K562 (cell line): ENCODE measurements around the gene ZNF829. TPM values are rescaled to one million over a fixed set of nuclear protein-coding genes. Genes with fewer than 3 reads are reported as not detected.

Source experiments
- ATAC-seq: fragments of 200-7000 bp; cut with Tn5 transposase; 3 replicates; pipeline ENCODE4 v1.9.1; 2020; ENCODE audit warnings: moderate library complexity
- BruUV-seq: library from RNA; stranded (reverse); fragments of 400-500 nt; replicated peaks from 2 replicates; lab custom pipeline; 2021; lab: Mats Ljungman, UMichigan
- CTCF ChIA-PET: fragments of 300-600 bp; formaldehyde crosslinking; extraction: SDS; loops from one replicate; lab custom pipeline; 2021; ENCODE audit warnings: low intra/inter-chr PET ratio; lab: Yijun Ruan, JAX
- POLR2A ChIA-PET: fragments of 300-600, 350-650 bp; sonication (Branson Sonifier 250); formaldehyde crosslinking; extraction: SDS; loops from one replicate; lab custom pipeline; 2021; ENCODE audit warnings: antibody characterized with exemption, inconsistent platforms; lab: Yijun Ruan, JAX
- DNase-seq, 4 experiments: peaks; one replicate each; pipeline versions ENCODE4 v3.0.0 to v3.0.0-alpha.2; 2011 to 2018; ENCODE audit warnings: low spot score in 3 of 4, mixed read lengths in 3 of 4; ENCODE audit errors: extremely low read depth in 1 of 4
- FAIRE-seq: peaks from 2 replicates; lab custom pipeline; 2011; peaks lifted over from hg19 to GRCh38; lab: Jason Lieb, UNC
- H2AFZ ChIP-seq: 2 replicates; pipeline ENCODE4 v1.6.0; 2011; ENCODE audit warnings: low read depth, low read length, control low read depth, inconsistent platforms
- H3K27ac ChIP-seq: fragments of 200-600 bp; 3 replicates; pipeline ENCODE4 v1.8.0; 2011; ENCODE audit warnings: low read depth, mild to moderate bottlenecking, control low read depth, inconsistent platforms, low read length, moderate library complexity, mixed read lengths; ENCODE audit errors: extremely low read depth
- H3K27me3 ChIP-seq, 2 experiments: fragments of 300-600 bp in 1 of 2; 2 replicates in 1 of 2; 3 replicates in 1 of 2; pipeline versions ENCODE4 v1.6.0 to v1.8.0; 2011; ENCODE audit warnings: inconsistent platforms in 2 of 2, low read length in 2 of 2, mild to moderate bottlenecking in 1 of 2, mixed read lengths in 1 of 2, moderate library complexity in 1 of 2; ENCODE audit not compliant: control insufficient read depth in 2 of 2, insufficient read depth in 2 of 2
- H3K36me3 ChIP-seq: fragments of 300-600 bp; 3 replicates; pipeline ENCODE4 v1.8.0; 2011; ENCODE audit warnings: mild to moderate bottlenecking, low read length, inconsistent platforms; ENCODE audit not compliant: control insufficient read depth, insufficient read depth
- H3K4me1 ChIP-seq, 2 experiments: fragments of 200-600 bp in 1 of 2; replicated peaks in 1 of 2; 2 replicates in 1 of 2; 3 replicates in 1 of 2; pipeline versions ENCODE4 v1.5.1 to v1.8.0; 2011; ENCODE audit warnings: inconsistent platforms in 2 of 2, low read length in 2 of 2, mild to moderate bottlenecking in 1 of 2, mixed read lengths in 1 of 2, moderate library complexity in 1 of 2; ENCODE audit not compliant: control insufficient read depth in 2 of 2, insufficient read depth in 2 of 2
- H3K4me2 ChIP-seq: 2 replicates; pipeline ENCODE4 v1.6.1; 2011; ENCODE audit warnings: low read length, control low read depth, inconsistent platforms, mixed read lengths; ENCODE audit not compliant: insufficient read depth
- H3K4me3 ChIP-seq: fragments of 200-600 bp; sonication (generic), shearing (Covaris generic); 2 replicates; pipeline ENCODE4 v1.5.1; 2016; ENCODE audit warnings: control low read depth, inconsistent platforms
- H3K79me2 ChIP-seq: fragments of 200-600 bp; 3 replicates; pipeline ENCODE4 v1.8.0; 2011; ENCODE audit warnings: low read length, inconsistent platforms; ENCODE audit not compliant: control insufficient read depth, insufficient read depth
- H3K9ac ChIP-seq, 2 experiments: 2 replicates each; pipeline versions ENCODE4 v1.6.0 to v1.6.1; 2011; ENCODE audit warnings: low read depth in 2 of 2, low read length in 2 of 2, control low read depth in 1 of 2, inconsistent platforms in 1 of 2, mild to moderate bottlenecking in 1 of 2, mixed read lengths in 1 of 2; ENCODE audit not compliant: insufficient read depth in 1 of 2
- H3K9me1 ChIP-seq: one replicate; pipeline ENCODE4 v1.6.0; 2011; ENCODE audit warnings: inconsistent platforms, mild to moderate bottlenecking, low read length, moderate library complexity; ENCODE audit not compliant: control insufficient read depth, insufficient read depth
- H3K9me3 ChIP-seq: replicated peaks from 2 replicates; pipeline ENCODE4 v1.5.1; 2011; ENCODE audit warnings: low read depth, low read length, inconsistent platforms; ENCODE audit not compliant: control insufficient read depth, insufficient read depth
- H4K20me1 ChIP-seq: replicated peaks from 2 replicates; pipeline ENCODE4 v1.6.1; 2011; ENCODE audit warnings: low read length, inconsistent platforms, mixed read lengths; ENCODE audit not compliant: control insufficient read depth, insufficient read depth
- DNMT1 ChIP-seq: fragments of 450-650 bp; IDR thresholded peaks from 2 replicates; pipeline ENCODE4 v1.6.1; 2016; ENCODE audit warnings: antibody characterized with exemption, mild to moderate bottlenecking
- GTF2F1 ChIP-seq: IDR thresholded peaks from 2 replicates; pipeline ENCODE4 v1.6.1; 2011; ENCODE audit warnings: low read depth, low read length, improper control_type of control experiment
- LCOR ChIP-seq: sonication (generic); formaldehyde crosslinking; IDR thresholded peaks from 2 replicates; pipeline ENCODE4 v1.8.0; 2022; ENCODE audit warnings: mild to moderate bottlenecking, missing genetic modification reagents
- U2AF1 ChIP-seq: fragments of 200-400 bp; formaldehyde crosslinking; optimal IDR thresholded peaks from 2 replicates; pipeline ENCODE3; 2017; ENCODE audit warnings: mild to moderate bottlenecking, low read depth, low read length, moderate library complexity
- ZBED1 ChIP-seq: IDR thresholded peaks from 2 replicates; pipeline ENCODE4 v1.6.1; 2014
- ZBTB17 ChIP-seq: fragments of 450-650 bp; formaldehyde crosslinking; IDR thresholded peaks from 2 replicates; pipeline ENCODE4 v1.4.0; 2020; ENCODE audit warnings: mild to moderate bottlenecking
- ZNF263 ChIP-seq: sonication (generic); formaldehyde crosslinking; IDR thresholded peaks from 2 replicates; pipeline ENCODE4 v1.8.0; 2022; ENCODE audit warnings: mild to moderate bottlenecking, missing genetic modification reagents, borderline replicate concordance
- ZNF274 ChIP-seq: IDR thresholded peaks from 2 replicates; pipeline ENCODE4 v1.6.1; 2011; ENCODE audit warnings: low read depth, mild to moderate bottlenecking, low read length, moderate library complexity, borderline replicate concordance
- ZNF347 ChIP-seq: fragments of 450-650 bp; formaldehyde crosslinking; IDR thresholded peaks from 2 replicates; pipeline ENCODE4 v1.4.0; 2020; ENCODE audit warnings: low read depth, mild to moderate bottlenecking, moderate library complexity
- WGBS: fragments of 100-300 bp; shearing (Covaris generic); methylation state at CpG from one replicate; pipeline ENCODE4 v1.1.6; 2016; ENCODE audit warnings: low coverage, mixed read lengths; ENCODE audit not compliant: insufficient coverage; ENCODE audit errors: missing lambda C conversion rate; 5-methylcytosine and 5-hydroxymethylcytosine counted together
- in situ Hi-C: fragments of 300-500 bp; cut with MboI; formaldehyde crosslinking; loops from 4 replicates; pipeline ENCODE4 v1.15.0; 2018; ENCODE audit warnings: inconsistent platforms, mixed read lengths
- intact Hi-C: fragments of 100-400 bp; cut with micrococcal nuclease; formaldehyde crosslinking; loops from 2 replicates; pipeline ENCODE4 v1.14.2; 2022
- polyA plus RNA-seq, 8 experiments: library from polyadenylated mRNA; depleted of rRNA in 4 of 8; stranded (reverse) in 5 of 8; unstranded in 3 of 8; fragments of >200 nt; fragmentation: Nextera tagmentation in 2 of 8; fragmentation: Illumina TruSeq in 1 of 8; extraction: Ambion mirVana in 2 of 8; extraction: Trizol in 1 of 8; gene quantifications; 2 replicates each; pipeline versions ENCODE4 v1.2.1 to v1.2.3, GENCODE V29; 2011 to 2014; ENCODE audit warnings: inconsistent platforms in 1 of 8, missing spikeins in 1 of 8
- total RNA-seq, 7 experiments: library from RNA; depleted of rRNA in 6 of 7; stranded (reverse); fragments of >200 nt in 6 of 7; fragmentation: Illumina TruSeq in 2 of 7; extraction: Trizol in 2 of 7; gene quantifications; 2 replicates each; pipeline versions ENCODE4 v1.2.1 to v1.2.3, GENCODE V29; 2011 to 2021; ENCODE audit warnings: low replicate concordance in 1 of 7
- TF ChIP-seq, protein P1 (sequence below): sonication (generic); formaldehyde crosslinking; IDR thresholded peaks from 2 replicates; pipeline ENCODE4 v1.8.0; 2023; ENCODE audit warnings: mild to moderate bottlenecking, missing genetic modification reagents
- TF ChIP-seq, protein P2 (sequence below): fragments of 250-450 bp; sonication (Bioruptor Pico); IDR thresholded peaks from 2 replicates; pipeline ENCODE4 v1.8.0; 2021; ENCODE audit warnings: mild to moderate bottlenecking, moderate library complexity

The ZNF829 gene
- total and polyA plus RNA-seq, 9 of the 15 experiments (the other 6 are each of a cell fraction or from before 2014, with no cell fraction given), result 0.02 to 0.14 (median 0.06) TPM; not detected in 1

GRCh38 chr19:36876993-36877938, 38.8 kb downstream of the ZNF829 start:
- H3K9ac ChIP-seq, result no peak overlapping the region
- ATAC-seq, result no peak
- 0 out of 2 replicates have a peak, but pooled peaks cover 2% of the 10 kb centered on the region for H3K9me3 ChIP-seq
- in situ Hi-C loops (no loop called here), intact Hi-C loops (no loop called here)
- CTCF ChIA-PET, result no interaction called here
- 5% methylated on average over 9 of the region's 10 CpGs for WGBS
- H2AFZ ChIP-seq, result no peak overlapping the region
- no peak overlapping the region for H3K4me3 ChIP-seq
- no TSS peak for BruUV-seq
- H3K9me1 ChIP-seq, result no peaks in the 10 kb centered on the region
- no peak for DNase-seq
- no peak overlapping the region for H3K4me2 ChIP-seq
- no peaks in the 10 kb centered on the region for H3K4me1 ChIP-seq
- no peaks in the 10 kb centered on the region for H3K27me3 ChIP-seq
- H3K27ac ChIP-seq, result no peak overlapping the region
- no peak for FAIRE-seq
- no peaks in the 10 kb centered on the region for H3K36me3 ChIP-seq
- TF ChIP-seq ZNF274 (peak; percentile 78), GTF2F1 (no peak), ZNF347 (CRISPR knock-in tag) (no peak)
- TF ChIP-seq, all 486 proteins: peak for 1
- no peaks in the 10 kb centered on the region for H3K79me2 ChIP-seq
- POLR2A ChIA-PET, result no interaction called here
- H4K20me1 ChIP-seq, result no peaks in the 10 kb centered on the region

GRCh38 chr19:36851898-36852297, 64.2 kb downstream of the ZNF829 start:
- 9% methylated on average over 3 of the region's 3 CpGs for WGBS
- Histone ChIP-seq H3K36me3 (no peaks in the 10 kb centered on the region), H3K27ac (no peak overlapping the region), H2AFZ (no peak overlapping the region), H3K4me2 (0 out of 2 replicates have a peak overlapping the region, but pooled peaks have one; percentile 71), H3K9me1 (no peaks in the 10 kb centered on the region), H4K20me1 (no peaks in the 10 kb centered on the region), H3K9me3 (no peaks in the 10 kb centered on the region), H3K79me2 (no peaks in the 10 kb centered on the region), H3K4me3 (no peak overlapping the region), H3K4me1 (peaks cover 0 to 3% of the 10 kb centered on the region in 2 experiments; a peak in 1 of 5 replicates), H3K9ac (no peak overlapping the region), H3K27me3 (no peaks in the 10 kb centered on the region)
- BruUV-seq, result no TSS peak
- intact Hi-C loops, result no loop called here
- FAIRE-seq (no peak), DNase-seq (no peak), ATAC-seq (no peak)
- POLR2A ChIA-PET, result no interaction called here
- in situ Hi-C loops, result no loop called here
- CTCF ChIA-PET, result no interaction called here
- TF ChIP-seq LCOR (no peak), ZBED1 (no peak), ZBTB17 (no peak), DNMT1 (no peak), U2AF1 (no peak), ZNF263 (CRISPR knock-in tag) (no peak)
- TF ChIP-seq, protein P1, sequence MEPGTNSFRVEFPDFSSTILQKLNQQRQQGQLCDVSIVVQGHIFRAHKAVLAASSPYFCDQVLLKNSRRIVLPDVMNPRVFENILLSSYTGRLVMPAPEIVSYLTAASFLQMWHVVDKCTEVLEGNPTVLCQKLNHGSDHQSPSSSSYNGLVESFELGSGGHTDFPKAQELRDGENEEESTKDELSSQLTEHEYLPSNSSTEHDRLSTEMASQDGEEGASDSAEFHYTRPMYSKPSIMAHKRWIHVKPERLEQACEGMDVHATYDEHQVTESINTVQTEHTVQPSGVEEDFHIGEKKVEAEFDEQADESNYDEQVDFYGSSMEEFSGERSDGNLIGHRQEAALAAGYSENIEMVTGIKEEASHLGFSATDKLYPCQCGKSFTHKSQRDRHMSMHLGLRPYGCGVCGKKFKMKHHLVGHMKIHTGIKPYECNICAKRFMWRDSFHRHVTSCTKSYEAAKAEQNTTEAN (CRISPR knock-in tag), result no peak
- TF ChIP-seq, protein P2, sequence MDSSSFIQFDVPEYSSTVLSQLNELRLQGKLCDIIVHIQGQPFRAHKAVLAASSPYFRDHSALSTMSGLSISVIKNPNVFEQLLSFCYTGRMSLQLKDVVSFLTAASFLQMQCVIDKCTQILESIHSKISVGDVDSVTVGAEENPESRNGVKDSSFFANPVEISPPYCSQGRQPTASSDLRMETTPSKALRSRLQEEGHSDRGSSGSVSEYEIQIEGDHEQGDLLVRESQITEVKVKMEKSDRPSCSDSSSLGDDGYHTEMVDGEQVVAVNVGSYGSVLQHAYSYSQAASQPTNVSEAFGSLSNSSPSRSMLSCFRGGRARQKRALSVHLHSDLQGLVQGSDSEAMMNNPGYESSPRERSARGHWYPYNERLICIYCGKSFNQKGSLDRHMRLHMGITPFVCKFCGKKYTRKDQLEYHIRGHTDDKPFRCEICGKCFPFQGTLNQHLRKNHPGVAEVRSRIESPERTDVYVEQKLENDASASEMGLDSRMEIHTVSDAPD (CRISPR knock-in tag), result no peak
